ENCODE results near the gene CNIH2. TPM values are rescaled to one million over a fixed set of nuclear protein-coding genes. Genes with fewer than 3 reads are reported as not detected.

CNIH2 gene
- total and polyA plus RNA-seq, 2 of the 13 experiments (the other 11 are each of a cell fraction or from before 2014, with no cell fraction given): 0.60 to 0.69 TPM

- no peak for TF ChIP-seq SIX4 (CRISPR knock-in tag; IDR thresholded peaks at IDR 0.05)
- peak; percentile 33 for TF ChIP-seq ZNF883 (CRISPR knock-in tag; IDR thresholded peaks at IDR 0.05; ENCODE audit: not compliant biosample characterization)
- 0 out of 2 replicates have a peak, but pooled peaks have one; percentile 74 for TF ChIP-seq HBP1 (CRISPR knock-in tag; IDR thresholded peaks at IDR 0.05; ENCODE audit: low read depth)
- no peak for TF ChIP-seq FIP1L1 (IDR thresholded peaks at IDR 0.05; ENCODE audit: borderline replicate concordance, insufficient read depth, low read depth, low read length)
- TF ChIP-seq STAG1 (CRISPR knock-in tag; IDR thresholded peaks at IDR 0.05): no peak
- TF ChIP-seq ZBTB25 (CRISPR knock-in tag; IDR thresholded peaks at IDR 0.05): no peak
- peak; percentile 79 for TF ChIP-seq ELF1 (CRISPR knock-in tag; IDR thresholded peaks at IDR 0.05)
- no peak for TF ChIP-seq PCBP2 (optimal IDR thresholded peaks at IDR 0.05; ENCODE audit: low read depth, low read length, poor library complexity, severe bottlenecking)
- TF ChIP-seq ZNF737 (CRISPR knock-in tag; IDR thresholded peaks at IDR 0.05; ENCODE audit: borderline replicate concordance): no peak
- no peak for TF ChIP-seq ZNF878 (CRISPR knock-in tag; IDR thresholded peaks at IDR 0.05)
- TF ChIP-seq ZFP91 (CRISPR knock-in tag; IDR thresholded peaks at IDR 0.05; ENCODE audit: borderline replicate concordance): no peak; the same call in 1 of the 2 replicates
- no peak for TF ChIP-seq ZNF800 (CRISPR knock-in tag; IDR thresholded peaks at IDR 0.05)
- TF ChIP-seq IKZF5 (CRISPR knock-in tag; IDR thresholded peaks at IDR 0.05): no peak; the same call in 1 of the 2 replicates
- TF ChIP-seq ZNF660 (CRISPR knock-in tag; IDR thresholded peaks at IDR 0.05; ENCODE audit: borderline replicate concordance, low read depth): no peak
- TF ChIP-seq CBX1 (IDR thresholded peaks at IDR 0.05; ENCODE audit: low read depth): no peak
- TF ChIP-seq ZNF263 (CRISPR knock-in tag; IDR thresholded peaks at IDR 0.05): no peak
- TF ChIP-seq KDM4B (CRISPR knock-in tag; IDR thresholded peaks at IDR 0.05): no peak
- no peak for TF ChIP-seq ZBTB39 (CRISPR knock-in tag; IDR thresholded peaks at IDR 0.05)
Measured at GRCh38 chr11:66268244-66268951, 9.6 kb upstream of the CNIH2 start, which contains the start of gene RAB1B (continued).

Measured in HepG2 (cell line).